Measurements from ENCODE around the gene PEX14. TPM values are rescaled to one million over a fixed set of nuclear protein-coding genes. Genes with fewer than 3 reads are reported as not detected.

PEX14 gene
- total RNA-seq, 2 donors from 2014 or later: 20.7 to 23.7 TPM

DNA sequence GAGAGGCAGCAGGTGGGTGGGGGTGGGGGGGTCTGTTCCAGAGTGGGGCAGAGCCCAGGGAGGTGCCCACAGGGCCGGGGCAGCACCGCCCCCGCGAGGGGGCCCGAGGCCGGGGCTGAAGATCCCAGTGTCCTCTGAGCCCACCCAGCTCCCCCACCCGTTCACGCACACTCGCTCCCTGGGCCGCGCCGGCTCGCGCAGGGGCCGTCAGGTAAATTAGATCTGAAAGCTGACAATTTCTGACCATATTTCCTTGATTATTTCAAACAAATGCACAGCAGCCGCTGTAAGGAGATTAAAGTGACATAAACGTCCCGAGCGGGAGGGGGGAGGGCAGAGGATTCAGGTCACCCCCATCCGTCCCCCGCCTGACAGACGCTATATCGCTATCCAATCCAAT lies 203.7 kb downstream of the PEX14 start:
- Mint-ChIP-seq H3K27ac (no peak overlapping the region), H3K9me3 (no peaks in the 10 kb centered on the region), H3K4me3 (no peak overlapping the region), H3K4me1 (ENCODE audit: low read depth in 2 of 2) (peaks cover 0 to 33% of the 10 kb centered on the region in 2 donors), H3K27me3 (no peaks in the 10 kb centered on the region), H3K36me3 (no peaks in the 10 kb centered on the region)
- DNase-seq (ENCODE audit: low spot score): no peak
- no peak for ATAC-seq

DNA sequence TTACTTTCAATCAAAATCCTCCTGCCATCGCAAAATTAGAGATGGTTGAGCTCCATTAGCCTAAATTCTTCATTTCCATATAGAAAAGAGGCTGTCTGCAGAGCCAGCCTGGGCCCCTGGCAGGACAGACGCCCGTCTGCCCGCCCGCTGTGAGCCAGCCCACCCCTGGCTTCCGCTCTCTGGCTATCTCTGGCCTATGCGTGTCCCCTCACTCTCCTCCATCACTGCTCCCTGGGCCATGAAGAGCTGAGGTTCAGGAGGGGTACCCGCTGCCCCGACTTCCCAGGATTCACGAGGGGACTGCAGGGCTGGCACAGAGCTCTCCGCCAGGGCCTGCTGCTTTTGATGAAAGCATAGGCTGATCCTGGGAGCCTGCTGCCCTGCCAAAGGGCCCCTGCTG lies 204.1 kb downstream of the PEX14 start:
- H3K4me3 Mint-ChIP-seq: no peak overlapping the region
- no peak overlapping the region for H3K27ac Mint-ChIP-seq
- no peaks in the 10 kb centered on the region for H3K9me3 Mint-ChIP-seq
- H3K36me3 Mint-ChIP-seq: no peaks in the 10 kb centered on the region
- no peak for DNase-seq (ENCODE audit: low spot score)
- H3K4me1 Mint-ChIP-seq (ENCODE audit: low read depth in 2 of 2): peaks cover 0 to 37% of the 10 kb centered on the region in 2 donors
- no peak for ATAC-seq
- no peaks in the 10 kb centered on the region for H3K27me3 Mint-ChIP-seq

DNA sequence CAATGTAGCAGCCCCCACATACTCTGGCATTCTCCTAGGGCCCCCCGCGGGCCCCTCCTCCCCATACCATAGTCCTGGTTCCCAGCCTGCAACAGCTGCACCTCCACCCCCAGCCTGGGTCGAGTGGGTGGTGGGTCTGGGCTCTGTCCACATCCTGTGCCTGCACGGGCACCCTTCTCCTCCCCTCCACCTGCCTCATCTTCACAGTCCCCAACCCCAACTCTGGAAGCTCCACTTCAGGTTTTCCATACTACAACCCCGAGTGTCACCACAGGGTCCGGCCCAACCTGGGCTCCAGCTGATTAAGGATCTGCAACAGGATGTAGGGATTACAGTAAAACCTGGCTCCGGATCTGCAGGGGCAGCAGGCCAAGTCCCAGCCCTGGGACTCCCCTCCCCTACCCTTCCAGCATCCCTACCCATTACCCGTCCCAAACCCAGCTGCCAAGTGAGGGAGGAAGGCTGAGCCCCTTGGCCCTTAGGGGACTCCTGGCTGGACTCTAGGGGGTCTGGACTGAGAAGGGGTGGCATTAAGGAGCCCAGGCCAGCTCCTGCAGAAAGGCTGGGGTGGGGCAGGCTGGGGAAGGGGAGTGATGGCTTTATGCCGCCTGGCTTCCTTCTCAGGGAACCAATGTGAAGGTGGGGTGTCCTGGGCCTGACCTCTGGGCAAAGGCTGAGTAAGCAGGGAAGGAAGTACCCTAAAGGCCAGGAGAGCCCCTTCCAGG lies 204.9 kb downstream of the PEX14 start:
- peaks cover 0 to 41% of the 10 kb centered on the region in 2 donors for H3K4me1 Mint-ChIP-seq (ENCODE audit: low read depth in 2 of 2)
- ATAC-seq (peak in 1 of 2 donors; percentile 21), DNase-seq (ENCODE audit: low spot score) (no peak)
- H3K36me3 Mint-ChIP-seq: no peaks in the 10 kb centered on the region
- H3K9me3 Mint-ChIP-seq: no peaks in the 10 kb centered on the region
- no peaks in the 10 kb centered on the region for H3K27me3 Mint-ChIP-seq
- no peak overlapping the region for H3K4me3 Mint-ChIP-seq
- no peak overlapping the region for H3K27ac Mint-ChIP-seq

Other genes with a start within 250 kb of the PEX14 start
- 100 to 1,000 TPM; 289 to 430 TPM for gene PGD, start 75.9 kb upstream of the PEX14 start, total RNA-seq
- gene CENPS, start 44.5 kb upstream of the PEX14 start, total RNA-seq: 10 to 100 TPM; 12.6 to 20.7 TPM
- gene CORT, start 24.9 kb upstream of the PEX14 start, total RNA-seq: under 1 TPM; 0.45 to 0.61 TPM
- 10 to 100 TPM; 40.0 to 59.4 TPM for gene DFFA, start 2.4 kb upstream of the PEX14 start, total RNA-seq

Measured in natural killer cell treated with Interleukin-12 subunit alpha and Interleukin-12 subunit beta and Interleukin-15 and Interleukin-18, amount 100 ng/mL, for 72 hours (primary cell).